Activated naive CD4-positive, alpha-beta T cell treated with Interleukin-2 at 50 U/mL for 16 hours (primary cell): Measurements from ENCODE around the gene CALCR.
A peak's percentile ranks its signal among the peaks of the same experiment; 100 is the strongest.

ENCODE experiments used
- DNase-seq: peaks from one replicate; pipeline ENCODE4 v3.0.0-alpha.2; 2020

Gene CALCR

DNA sequence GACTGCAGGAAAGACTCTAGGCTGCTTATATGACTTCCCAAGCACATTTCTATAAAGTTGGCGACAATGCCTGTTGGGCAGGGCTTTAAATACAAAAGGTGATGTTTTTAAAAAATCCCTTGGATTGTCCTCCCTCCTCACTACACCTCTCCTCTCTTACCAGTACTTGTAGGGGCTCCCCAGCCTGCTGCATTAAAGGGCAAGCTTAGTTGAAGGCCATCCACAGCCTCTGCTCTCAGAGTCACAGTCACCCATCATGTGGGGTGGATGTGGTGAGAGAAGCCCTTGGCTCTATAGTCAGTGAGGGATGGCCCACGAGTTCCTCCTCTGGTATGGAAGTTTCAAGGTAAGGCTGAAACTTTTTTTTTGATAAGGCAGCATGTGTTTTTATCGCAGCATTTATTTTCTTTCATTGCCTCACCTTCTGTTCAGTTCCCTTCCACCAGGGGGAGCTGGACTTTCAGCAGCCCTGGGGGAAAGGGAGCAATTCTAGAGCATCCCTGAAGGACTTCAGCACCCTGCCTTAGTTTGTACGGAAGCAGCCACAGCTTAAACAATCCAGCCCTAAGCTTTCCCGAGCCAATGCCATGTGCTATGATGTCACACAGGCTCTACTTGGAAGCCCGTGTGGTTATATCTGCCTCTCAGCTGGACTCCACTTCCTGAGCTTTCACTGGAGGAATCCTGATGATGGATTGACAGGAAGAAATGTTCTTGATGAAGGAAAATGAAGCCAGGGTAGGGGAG lies 131.9 kb downstream of the CALCR start:
- peak; percentile 9 for DNase-seq

DNA sequence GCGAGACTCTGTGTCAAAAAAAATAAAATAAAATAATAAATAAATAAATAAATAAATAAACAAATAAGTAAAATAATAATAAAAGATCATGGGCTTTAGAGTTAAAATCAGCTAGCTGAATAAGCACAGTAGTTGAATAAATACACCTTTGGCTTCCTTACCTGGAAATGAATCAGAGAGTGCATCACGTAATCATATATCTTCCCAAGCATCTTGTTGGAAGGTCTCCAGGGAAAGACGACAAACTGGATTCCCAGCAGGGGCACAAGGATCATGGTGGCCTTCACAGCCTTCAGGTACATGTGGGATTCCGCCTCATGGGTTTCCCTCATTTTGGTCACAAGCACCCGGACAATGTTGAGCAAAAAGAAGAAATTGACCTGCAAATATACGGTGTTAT lies 138.7 kb downstream of the CALCR start:
- no peak for DNase-seq

DNA sequence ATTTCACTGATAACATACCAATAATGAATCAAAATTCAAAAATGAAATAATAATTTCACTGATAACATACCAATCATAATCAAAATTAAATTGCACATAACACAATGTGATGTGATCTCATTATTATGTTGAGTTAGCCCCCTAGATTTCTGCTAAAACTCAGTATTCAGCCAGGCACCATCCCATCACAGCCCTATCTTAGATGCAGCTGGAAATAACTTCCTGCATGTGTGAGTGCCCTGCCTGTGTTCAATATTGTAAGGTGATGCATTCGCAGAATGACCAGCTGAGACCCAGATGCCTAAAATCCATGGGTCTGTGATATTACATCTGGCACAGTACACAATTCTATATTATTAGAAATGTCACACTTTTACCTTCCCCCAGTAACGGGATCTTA lies 142.4 kb downstream of the CALCR start:
- DNase-seq, result no peak

DNA sequence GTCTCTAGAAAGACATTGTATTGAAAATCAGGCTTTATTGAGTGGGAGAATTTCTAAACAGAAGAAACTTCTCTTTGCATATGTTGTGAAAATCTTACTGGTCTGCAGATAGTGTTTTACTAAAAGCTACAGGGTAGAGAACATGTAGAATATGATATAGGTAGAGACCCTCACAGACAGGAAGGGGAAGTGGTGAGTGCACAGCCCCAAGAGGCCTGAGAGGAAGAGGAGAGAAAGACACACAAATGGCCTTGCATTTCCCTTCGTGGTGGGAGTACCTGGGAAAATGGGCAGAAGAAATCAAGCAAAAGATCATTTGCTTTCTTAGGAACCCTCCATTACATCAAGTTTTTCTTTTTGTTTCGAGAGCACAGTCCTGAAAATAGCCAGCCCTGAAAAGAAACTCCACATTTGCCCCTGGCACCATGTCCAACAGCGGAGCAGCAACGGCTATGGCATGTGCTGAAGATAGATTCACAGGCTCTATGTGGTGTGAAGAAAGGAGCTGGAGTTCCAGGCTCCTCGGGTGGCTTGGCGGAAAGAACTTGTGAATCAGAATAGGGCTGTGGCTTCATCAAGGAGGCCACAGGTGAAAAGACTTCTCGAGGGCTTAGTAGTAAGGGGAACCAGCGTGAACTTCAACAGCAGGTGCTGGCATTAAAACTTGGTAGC lies 143.5 kb downstream of the CALCR start:
- DNase-seq, result no peak

DNA sequence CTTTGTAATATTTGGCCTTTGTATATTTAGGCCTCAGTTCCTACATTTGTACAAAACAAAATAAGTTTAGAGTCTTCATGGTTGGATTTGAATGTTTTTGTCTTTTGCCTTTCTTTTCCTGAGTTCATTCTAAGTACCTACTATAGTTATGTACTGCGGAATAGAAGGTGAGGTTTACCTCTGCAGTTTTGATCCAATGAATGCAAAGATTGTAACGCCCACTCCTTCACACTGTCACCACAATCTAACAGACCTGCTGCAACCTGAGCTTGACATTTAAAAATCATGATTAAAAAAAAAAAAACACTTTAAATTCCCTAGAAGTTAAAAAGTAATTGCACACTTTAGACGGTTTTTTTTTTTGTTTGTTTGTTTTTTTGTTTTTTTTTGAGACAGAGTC lies 145.0 kb downstream of the CALCR start:
- DNase-seq, result no peak

DNA sequence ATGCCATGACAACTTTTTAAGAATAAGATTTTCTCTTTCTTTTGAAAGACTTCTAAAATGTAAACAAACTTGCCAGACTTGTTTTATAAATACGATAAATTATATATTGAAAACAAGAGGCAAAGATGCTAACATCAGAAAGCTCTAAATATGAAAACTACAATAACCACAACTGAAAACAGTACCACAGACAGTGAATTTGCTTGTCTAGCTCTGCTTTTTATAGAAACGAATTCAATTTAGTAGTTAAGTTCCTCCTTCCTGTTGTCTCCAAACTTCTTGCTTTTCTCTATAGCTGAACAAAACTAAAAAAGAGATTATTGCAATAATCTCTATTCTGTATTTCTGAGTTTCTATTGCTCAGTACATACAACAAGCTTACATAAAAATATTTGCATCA lies 147.4 kb downstream of the CALCR start:
- DNase-seq, result no peak

DNA sequence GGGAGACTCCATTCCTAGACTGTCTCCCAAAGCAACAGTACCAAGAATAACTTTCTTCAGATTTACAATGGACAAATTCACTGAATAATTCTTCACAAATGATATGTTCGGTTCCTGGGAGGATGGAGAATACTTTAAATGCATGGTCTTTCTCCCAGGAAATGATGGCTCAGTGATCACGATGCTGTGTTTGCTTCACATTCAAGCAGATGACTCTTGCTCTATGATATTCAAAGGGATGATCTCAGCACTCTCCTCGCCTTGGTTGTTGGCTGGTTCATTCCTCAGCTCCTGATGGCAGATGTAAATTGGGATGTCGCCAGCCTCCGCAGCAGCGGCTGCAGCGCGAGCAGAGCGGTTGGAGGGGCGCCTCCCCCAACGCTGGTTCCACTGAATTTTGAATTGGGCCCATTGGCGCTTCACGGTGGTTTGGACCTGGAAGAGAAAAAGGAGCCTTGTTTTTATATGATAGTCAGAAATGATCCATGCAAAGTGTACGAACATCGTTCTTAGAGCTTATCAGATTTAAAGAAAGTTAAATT lies 148.3 kb downstream of the CALCR start:
- DNase-seq, result no peak

DNA sequence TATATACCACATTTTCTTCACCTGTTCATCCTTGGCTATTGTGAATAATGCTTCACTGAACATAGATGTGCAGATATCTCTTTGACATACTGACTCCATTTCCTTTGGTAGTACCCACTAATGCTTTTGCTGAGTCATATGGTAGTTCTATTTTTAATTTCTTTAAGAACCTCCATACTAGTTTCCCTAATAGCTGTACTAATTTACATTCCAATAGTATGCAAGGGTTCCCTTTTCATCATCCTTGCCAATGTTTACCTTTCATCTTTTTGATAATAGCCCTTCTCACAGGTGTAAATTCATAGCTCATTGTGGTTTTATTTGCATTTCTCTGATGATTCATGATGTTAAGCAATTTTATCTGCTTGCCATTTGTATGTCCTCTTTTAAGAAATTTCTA lies 159.9 kb downstream of the CALCR start:
- DNase-seq, result no peak

DNA sequence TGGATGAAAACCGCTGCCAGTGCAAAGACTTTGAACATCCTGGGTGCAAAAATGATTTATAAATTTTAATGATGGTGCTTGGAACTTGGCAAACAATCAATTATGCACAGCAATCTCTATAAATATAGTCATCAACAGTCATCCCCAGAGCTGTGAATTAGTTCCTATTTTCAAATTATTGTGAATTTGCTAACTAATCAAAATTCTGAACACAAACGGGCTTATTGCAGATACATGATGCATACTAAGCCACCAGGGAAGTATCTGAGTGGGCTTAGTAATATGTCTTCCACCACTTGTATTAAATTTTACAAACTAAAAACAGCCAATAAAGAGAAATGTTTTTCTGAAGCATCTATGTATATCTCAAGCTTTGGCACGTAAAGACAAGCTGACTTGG lies 165.2 kb downstream of the CALCR start:
- no peak for DNase-seq

DNA sequence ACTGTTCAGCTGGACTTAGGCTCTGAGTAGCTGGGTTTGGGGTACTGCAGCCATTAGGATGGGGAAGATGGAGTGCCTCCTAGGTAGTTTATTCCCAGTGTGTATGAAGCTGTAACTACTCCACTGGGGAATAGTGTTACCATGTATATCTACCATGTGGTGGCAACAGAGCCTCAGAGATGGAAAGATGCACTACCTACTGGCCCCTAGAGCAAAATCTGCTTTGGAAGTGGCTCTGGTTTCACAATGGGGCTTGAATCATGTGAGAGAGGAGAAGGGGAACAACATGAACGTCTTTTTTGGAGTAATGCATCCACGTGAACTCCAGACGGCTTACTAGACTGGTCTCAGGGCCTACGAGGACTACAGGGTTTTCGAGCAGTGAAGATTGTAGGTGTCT lies 167.3 kb downstream of the CALCR start:
- no peak for DNase-seq

DNA sequence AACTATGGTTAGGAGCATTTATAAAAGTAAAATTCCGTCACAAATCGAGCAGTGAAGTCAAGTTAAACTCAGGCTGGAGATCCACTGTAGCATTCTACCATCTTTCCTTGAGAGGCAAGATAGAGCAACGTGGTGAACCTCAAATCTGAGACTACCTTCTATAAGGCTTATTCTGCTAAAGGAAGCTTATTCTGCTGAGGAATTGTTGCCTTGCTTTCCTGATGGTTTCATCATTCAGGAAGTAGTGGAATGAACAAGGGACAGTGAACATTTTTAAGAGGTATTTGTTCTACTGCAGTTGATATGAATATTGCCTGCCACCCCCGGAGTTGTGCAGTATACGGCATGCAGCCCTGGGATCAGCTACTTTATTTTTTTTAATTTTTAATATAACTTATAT lies 171.6 kb downstream of the CALCR start:
- DNase-seq, result no peak

DNA sequence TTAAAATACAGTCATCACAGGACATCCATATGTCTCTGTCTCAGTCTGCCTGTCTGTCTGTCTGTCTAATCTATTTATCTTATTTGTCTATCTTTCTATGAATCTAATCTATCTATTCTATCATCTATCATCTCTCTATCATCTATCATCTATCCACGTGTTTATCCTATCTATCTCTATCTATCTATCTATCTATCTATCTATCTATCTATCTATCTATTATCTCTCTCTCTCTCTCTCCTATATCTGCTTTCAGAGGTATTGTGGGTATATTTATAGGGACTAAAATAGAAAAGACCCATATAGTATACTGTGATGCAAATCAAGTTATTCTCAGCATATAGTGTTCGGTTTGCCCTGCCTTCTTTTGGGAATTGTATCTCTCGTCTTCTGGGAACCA lies 174.9 kb downstream of the CALCR start:
- no peak for DNase-seq

DNA sequence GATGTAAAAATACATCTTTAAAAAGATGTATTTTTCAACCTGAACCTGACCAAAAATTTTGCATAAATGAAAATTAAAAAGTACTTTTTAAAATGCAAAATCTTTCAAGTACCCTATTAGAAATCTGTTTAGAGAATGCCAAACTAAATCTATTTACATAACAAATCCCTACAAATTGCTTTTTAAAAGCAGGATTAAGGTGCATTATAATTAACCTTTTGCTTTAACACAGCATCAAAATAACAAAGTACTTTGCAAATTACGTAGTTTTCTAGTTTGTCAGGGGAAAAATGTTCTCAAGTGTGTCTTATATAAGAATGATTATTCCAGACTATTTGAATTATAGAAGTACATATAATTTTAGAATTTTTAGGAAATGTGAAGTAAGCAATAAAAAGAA lies 181.5 kb downstream of the CALCR start:
- no peak for DNase-seq

DNA sequence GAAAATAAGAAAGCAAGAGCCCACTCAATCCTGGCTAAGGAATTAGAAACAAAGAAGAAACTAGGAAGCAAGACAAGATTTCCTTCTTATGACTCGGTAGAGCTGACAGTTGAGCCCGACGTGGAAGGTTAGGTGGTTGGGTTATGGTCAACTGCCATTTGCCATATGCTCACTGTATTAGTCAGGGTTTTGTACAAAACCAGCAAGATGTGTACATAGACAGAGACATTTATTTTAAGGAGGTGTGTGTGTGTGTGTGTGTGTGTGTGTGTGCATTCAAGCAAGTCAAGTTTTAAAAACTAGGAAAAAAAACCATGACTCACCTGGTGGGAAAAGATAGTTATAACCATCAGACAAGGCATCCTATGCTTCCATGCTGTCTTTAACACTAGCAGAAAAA lies 183.9 kb downstream of the CALCR start:
- no peak for DNase-seq

DNA sequence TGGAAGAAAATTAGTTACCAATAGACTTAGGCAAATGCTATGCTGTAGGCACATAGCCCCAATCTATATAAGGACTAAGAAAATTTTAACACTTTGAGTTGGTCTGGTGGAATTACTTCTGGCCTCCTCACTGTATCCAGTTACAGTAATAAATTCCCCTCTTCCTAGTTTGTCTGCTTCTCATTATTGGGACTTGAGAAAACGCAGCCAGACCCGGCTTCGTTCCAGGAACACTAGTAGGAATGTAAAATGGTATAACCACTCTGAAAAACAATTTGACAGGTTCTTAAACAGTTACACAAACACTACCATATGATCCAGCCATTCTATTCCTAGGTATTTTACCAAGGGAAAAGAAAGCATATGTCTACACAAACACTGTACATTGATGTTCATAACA lies 192.2 kb downstream of the CALCR start:
- DNase-seq, result no peak

DNA sequence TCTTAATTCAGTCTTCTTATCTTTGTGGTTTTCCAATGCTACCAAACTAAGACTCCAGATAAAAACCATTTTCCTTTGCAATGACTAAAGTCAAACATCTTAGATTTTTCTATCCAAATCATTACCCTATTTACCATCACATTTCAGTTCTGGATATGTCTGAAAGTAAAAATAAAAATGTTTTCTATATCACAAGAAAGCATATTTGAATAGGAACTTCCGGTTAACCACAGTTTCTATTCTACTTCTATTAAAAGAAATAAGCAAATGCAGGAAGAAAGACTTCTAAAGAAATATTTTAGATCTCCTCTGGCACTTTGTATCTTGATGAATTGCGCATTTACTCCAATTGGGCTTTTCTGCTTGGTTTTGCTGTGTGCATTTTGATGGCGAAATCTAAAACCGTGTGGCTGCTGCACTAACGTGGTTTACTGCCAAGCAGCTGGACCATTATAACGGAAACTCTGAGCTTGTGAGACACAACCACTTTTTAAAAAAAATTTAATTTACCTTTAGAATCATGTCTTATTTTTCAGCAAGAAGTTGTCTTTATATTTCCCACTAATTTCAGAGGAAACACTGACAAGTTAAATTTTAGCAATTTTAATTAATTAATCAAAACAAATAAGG lies 196.3 kb downstream of the CALCR start:
- DNase-seq, result no peak

DNA sequence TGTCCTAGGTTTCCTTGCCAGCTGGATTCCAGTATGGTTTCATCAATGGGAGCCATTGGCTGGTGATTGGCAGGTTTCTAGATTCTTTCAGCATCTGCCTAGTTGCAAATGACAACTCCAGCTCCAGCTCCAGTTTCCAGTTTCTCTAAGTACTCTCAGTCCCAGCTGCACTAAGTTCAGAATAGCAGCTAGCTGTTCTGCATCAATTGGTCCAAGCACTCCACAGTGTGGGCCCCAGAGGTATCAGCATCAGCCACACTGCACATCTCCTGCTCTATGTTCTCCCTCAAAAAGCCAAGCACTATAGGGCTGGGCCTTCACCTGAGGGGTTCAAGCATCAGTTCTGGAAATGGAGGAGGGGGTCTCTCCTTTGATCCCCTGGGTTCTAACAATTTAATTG lies 198.9 kb downstream of the CALCR start:
- no peak for DNase-seq
